HepG2 (cell line): ENCODE results near the gene NKAIN2. TPM values are rescaled to one million over a fixed set of nuclear protein-coding genes. Genes with fewer than 3 reads are reported as not detected.

Experiments
- ATAC-seq: fragments of 200-7000 bp; cut with Tn5 transposase; 3 replicates; pipeline ENCODE4 v1.9.1; 2020; ENCODE audit warnings: mild to moderate bottlenecking, moderate library complexity
- BruUV-seq: library from RNA; stranded (reverse); fragments of 400-500 nt; replicated peaks from 2 replicates; lab custom pipeline; 2021; lab: Mats Ljungman, UMichigan
- CTCF ChIA-PET: fragments of 300-600 bp; formaldehyde crosslinking; extraction: SDS; loops from one replicate; lab custom pipeline; 2021; ENCODE audit warnings: low total read pairs, inconsistent platforms, low intra/inter-chr PET ratio; lab: Yijun Ruan, JAX
- POLR2A ChIA-PET: fragments of 350-600 bp; sonication (Branson Sonifier 250); formaldehyde crosslinking; loops from one replicate; lab custom pipeline; 2020; ENCODE audit warnings: antibody characterized with exemption, inconsistent platforms; lab: Yijun Ruan, JAX
- DNase-seq: peaks from one replicate; pipeline ENCODE4 v3.0.0-alpha.2; 2015; ENCODE audit warnings: low spot score
- FAIRE-seq: peaks from 3 replicates; lab custom pipeline; 2011; peaks lifted over from hg19 to GRCh38; lab: Jason Lieb, UNC
- H2AFZ ChIP-seq: one replicate; pipeline ENCODE4 v1.6.1; 2011; ENCODE audit warnings: low read length, inconsistent platforms
- H3K27ac ChIP-seq: fragments of 300-600 bp; 3 replicates; pipeline ENCODE4 v1.8.0; 2011; ENCODE audit warnings: mixed run types, mild to moderate bottlenecking, mixed read lengths, low read length, inconsistent platforms; ENCODE audit not compliant: insufficient read depth; ENCODE audit errors: extremely low read length
- H3K27me3 ChIP-seq, 2 experiments: fragments of 200-600 bp in 1 of 2; 2 replicates in 1 of 2; 3 replicates in 1 of 2; pipeline versions ENCODE4 v1.6.0 to v1.8.0; 2011; ENCODE audit warnings: low read length in 2 of 2, mild to moderate bottlenecking in 2 of 2, moderate library complexity in 2 of 2, inconsistent platforms in 1 of 2; ENCODE audit not compliant: insufficient read depth in 2 of 2, control insufficient read depth in 1 of 2
- H3K36me3 ChIP-seq, 2 experiments: fragments of 200-600 bp in 1 of 2; replicated peaks in 1 of 2; 2 replicates in 1 of 2; 3 replicates in 1 of 2; pipeline versions ENCODE4 v1.5.1 to v1.8.0; 2011; ENCODE audit warnings: low read length in 2 of 2, inconsistent platforms in 1 of 2; ENCODE audit not compliant: insufficient read depth in 2 of 2, control insufficient read depth in 1 of 2
- H3K4me1 ChIP-seq: 2 replicates; pipeline ENCODE4 v1.5.1; 2012; ENCODE audit warnings: low read length, inconsistent platforms; ENCODE audit not compliant: insufficient read depth
- H3K4me2 ChIP-seq: 2 replicates; pipeline ENCODE4 v1.6.0; 2011; ENCODE audit warnings: low read depth, low read length, inconsistent platforms
- H3K4me3 ChIP-seq, 3 experiments: fragments of 200-600 bp in 1 of 3; sonication (generic), shearing (Covaris generic) in 1 of 3; replicated peaks in 1 of 3; 2 replicates each; pipeline ENCODE4 v1.5.1; 2011 to 2016; ENCODE audit warnings: low read length in 3 of 3, inconsistent platforms in 2 of 3, low read depth in 2 of 3, mild to moderate bottlenecking in 2 of 3, control low read depth in 1 of 3, mixed read lengths in 1 of 3; ENCODE audit not compliant: insufficient read depth in 1 of 3
- H3K79me2 ChIP-seq: one replicate; pipeline ENCODE4 v1.6.1; 2011; ENCODE audit warnings: low read length, inconsistent platforms; ENCODE audit not compliant: insufficient read depth
- H3K9ac ChIP-seq: 2 replicates; pipeline ENCODE4 v1.6.0; 2011; ENCODE audit warnings: mild to moderate bottlenecking, low read depth, low read length, inconsistent platforms; ENCODE audit not compliant: insufficient read depth
- H3K9me3 ChIP-seq: 2 replicates; pipeline ENCODE4 v1.5.1; 2012; ENCODE audit warnings: mild to moderate bottlenecking, low read length
- H4K20me1 ChIP-seq: 2 replicates; pipeline ENCODE4 v1.6.0; 2011; ENCODE audit warnings: inconsistent platforms, mild to moderate bottlenecking, low read length, moderate library complexity; ENCODE audit not compliant: insufficient read depth
- HDAC6 ChIP-seq: fragments of 200-600 bp; sonication (generic); IDR thresholded peaks from 2 replicates; pipeline ENCODE4 v1.7.0; 2017; ENCODE audit warnings: mild to moderate bottlenecking, antibody characterized with exemption, low read length, low read depth
- HMG20B ChIP-seq: conservative IDR thresholded peaks from 2 replicates; pipeline ENCODE4 v1.6.1; 2016; ENCODE audit warnings: missing genetic modification reagents, missing compliant biosample characterization
- TMF1 ChIP-seq: sonication (generic); formaldehyde crosslinking; IDR thresholded peaks from 2 replicates; pipeline ENCODE4 v1.8.1; 2022; ENCODE audit warnings: low read depth, missing genetic modification reagents
- U2AF2 ChIP-seq: fragments of 200-400 bp; formaldehyde crosslinking; IDR thresholded peaks from 2 replicates; pipeline ENCODE4 v1.6.1; 2017; ENCODE audit warnings: low read depth, mild to moderate bottlenecking, low read length
- WGBS: methylation state at CpG from one replicate; pipeline ENCODE4 v1.1.6; 2017; ENCODE audit warnings: low lambda C conversion rate; 5-methylcytosine and 5-hydroxymethylcytosine counted together
- in situ Hi-C: cut with HindIII; loops from 2 replicates; pipeline ENCODE4 v1.10.0; 2017; ENCODE audit warnings: low pct_unique_long_range_greater_than_20kb; ENCODE audit not compliant: extremely low pct_ligation_motif_present
- intact Hi-C: fragments of 100-400 bp; cut with micrococcal nuclease; formaldehyde crosslinking; loops from one replicate; pipeline ENCODE4 v1.10.0; 2022; ENCODE audit not compliant: unreplicated experiment
- polyA plus RNA-seq, 8 experiments: library from polyadenylated mRNA; depleted of rRNA in 3 of 8; stranded (reverse) in 7 of 8; unstranded in 1 of 8; fragments of >200 nt; fragmentation: Illumina TruSeq in 4 of 8; extraction: Trizol in 4 of 8; gene quantifications; 2 replicates each; pipeline versions ENCODE4 v1.2.1 to v1.2.3, GENCODE V29; 2011 to 2016; ENCODE audit warnings: low read depth in 4 of 8, missing spikeins in 1 of 8, mixed read lengths in 1 of 8; ENCODE audit not compliant: insufficient read depth in 1 of 8
- total RNA-seq, 5 experiments: library from RNA; depleted of rRNA; stranded (reverse); fragments of >200 nt; fragmentation: Illumina TruSeq; extraction: Trizol; gene quantifications; 2 replicates each; pipeline ENCODE4 v1.2.3, GENCODE V29; 2016; ENCODE audit warnings: low read depth in 1 of 5
- TF ChIP-seq, protein P1 (sequence below), 2 experiments: sonication (generic) in 1 of 2; formaldehyde crosslinking in 1 of 2; IDR thresholded peaks; 2 replicates each; pipeline versions ENCODE4 v1.5.1 to v1.6.1; 2011 to 2020; ENCODE audit warnings: borderline replicate concordance in 1 of 2, low read depth in 1 of 2, low read length in 1 of 2, mild to moderate bottlenecking in 1 of 2, missing genetic modification reagents in 1 of 2, moderate library complexity in 1 of 2
- TF ChIP-seq, protein P2 (sequence below), 2 experiments: fragments of 450-650 bp in 1 of 2; sonication (generic) in 1 of 2; formaldehyde crosslinking; IDR thresholded peaks; 2 replicates each; pipeline versions ENCODE4 v1.5.0 to v1.8.0; 2020 to 2022; ENCODE audit warnings: mild to moderate bottlenecking in 1 of 2, missing genetic modification reagents in 1 of 2

NKAIN2 gene
- total and polyA plus RNA-seq, 2 of the 13 experiments (the other 11 are each of a cell fraction or from before 2014, with no cell fraction given): not detected

DNA sequence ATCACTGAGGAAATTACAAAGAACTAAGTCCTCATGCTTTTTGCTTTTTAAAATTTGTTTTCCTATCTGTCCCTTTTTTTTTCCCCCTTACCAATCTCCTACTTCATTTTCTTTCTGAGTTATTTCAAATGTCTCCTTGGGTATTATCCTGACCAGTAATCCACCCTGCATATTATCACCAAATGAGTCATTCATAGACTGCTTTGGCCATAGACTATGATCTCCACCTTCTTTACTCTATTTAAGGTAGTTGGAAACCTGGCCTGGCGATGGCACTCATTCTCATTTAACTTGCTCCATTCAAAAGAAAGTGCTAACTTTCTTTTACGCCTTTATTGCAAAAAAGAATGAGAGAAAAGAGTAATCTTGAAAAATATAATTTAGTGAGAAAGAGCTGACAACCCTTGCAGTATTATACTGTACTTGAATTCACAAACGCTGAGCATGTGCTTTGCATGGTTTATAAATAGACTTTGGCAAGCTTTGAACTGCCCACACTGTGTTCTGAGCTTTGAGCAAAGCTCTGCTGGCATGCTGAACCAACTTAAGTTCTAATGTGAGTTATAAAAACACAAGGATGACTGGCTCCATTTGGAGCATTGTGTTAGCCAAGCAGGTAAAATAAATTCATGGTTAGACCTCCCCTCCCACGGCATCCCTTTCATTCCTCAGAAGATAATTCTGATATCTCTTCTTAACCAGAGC lies 198.9 kb downstream of the NKAIN2 start:
- no peaks in the 10 kb centered on the region for H3K79me2 ChIP-seq
- ChIA-PET POLR2A (no interaction called here), CTCF (no interaction called here)
- no peak overlapping the region for H3K9ac ChIP-seq
- intact Hi-C loops: no loop called here
- no peak for ATAC-seq
- no TSS peak for BruUV-seq
- TF ChIP-seq HMG20B (CRISPR knock-in tag): no peak
- no peak for TF ChIP-seq U2AF2
- TF ChIP-seq, protein P1, sequence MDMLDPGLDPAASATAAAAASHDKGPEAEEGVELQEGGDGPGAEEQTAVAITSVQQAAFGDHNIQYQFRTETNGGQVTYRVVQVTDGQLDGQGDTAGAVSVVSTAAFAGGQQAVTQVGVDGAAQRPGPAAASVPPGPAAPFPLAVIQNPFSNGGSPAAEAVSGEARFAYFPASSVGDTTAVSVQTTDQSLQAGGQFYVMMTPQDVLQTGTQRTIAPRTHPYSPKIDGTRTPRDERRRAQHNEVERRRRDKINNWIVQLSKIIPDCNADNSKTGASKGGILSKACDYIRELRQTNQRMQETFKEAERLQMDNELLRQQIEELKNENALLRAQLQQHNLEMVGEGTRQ (IDR thresholded peaks at IDR 0.05; ENCODE audit: low read depth, low read length): no peak
- TF ChIP-seq, protein P1 (CRISPR knock-in tag; IDR thresholded peaks at IDR 0.05; ENCODE audit: borderline replicate concordance): no peak
- no peak for TF ChIP-seq HDAC6
- TF ChIP-seq, protein P2, sequence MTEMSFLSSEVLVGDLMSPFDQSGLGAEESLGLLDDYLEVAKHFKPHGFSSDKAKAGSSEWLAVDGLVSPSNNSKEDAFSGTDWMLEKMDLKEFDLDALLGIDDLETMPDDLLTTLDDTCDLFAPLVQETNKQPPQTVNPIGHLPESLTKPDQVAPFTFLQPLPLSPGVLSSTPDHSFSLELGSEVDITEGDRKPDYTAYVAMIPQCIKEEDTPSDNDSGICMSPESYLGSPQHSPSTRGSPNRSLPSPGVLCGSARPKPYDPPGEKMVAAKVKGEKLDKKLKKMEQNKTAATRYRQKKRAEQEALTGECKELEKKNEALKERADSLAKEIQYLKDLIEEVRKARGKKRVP (CRISPR knock-in tag; IDR thresholded peaks at IDR 0.05): no peak
- TF ChIP-seq TMF1: no peak
- no peaks in the 10 kb centered on the region for H3K27me3 ChIP-seq
- 2% methylated on average over 4 of the region's 4 CpGs for WGBS
- H2AFZ ChIP-seq: no peak overlapping the region
- H3K4me3 ChIP-seq: no peak overlapping the region
- H3K9me3 ChIP-seq: no peaks in the 10 kb centered on the region
- no peak overlapping the region for H3K4me2 ChIP-seq
- H4K20me1 ChIP-seq: no peaks in the 10 kb centered on the region
- in situ Hi-C loops: no loop called here
- H3K36me3 ChIP-seq: no peaks in the 10 kb centered on the region
- peaks cover 2% of the 10 kb centered on the region for H3K4me1 ChIP-seq
- no peak for DNase-seq
- no peak overlapping the region for H3K27ac ChIP-seq
- FAIRE-seq: no peak
